B cell (primary cell): ENCODE data around the gene SCRN3.

Source experiments
- EZH2 ChIP-seq: IDR thresholded peaks from 2 replicates; pipeline ENCODE4 v1.6.1; 2012; ENCODE audit warnings: borderline replicate concordance, low read depth, mild to moderate bottlenecking, moderate library complexity, low read length; ENCODE audit not compliant: insufficient read depth, poor library complexity, severe bottlenecking
- TF ChIP-seq, protein P1 (sequence below): fragments of 200-600 bp; IDR thresholded peaks from one replicate; pipeline ENCODE4 v1.8.0; 2022; ENCODE audit warnings: antibody characterized with exemption, mild to moderate bottlenecking

DNA sequence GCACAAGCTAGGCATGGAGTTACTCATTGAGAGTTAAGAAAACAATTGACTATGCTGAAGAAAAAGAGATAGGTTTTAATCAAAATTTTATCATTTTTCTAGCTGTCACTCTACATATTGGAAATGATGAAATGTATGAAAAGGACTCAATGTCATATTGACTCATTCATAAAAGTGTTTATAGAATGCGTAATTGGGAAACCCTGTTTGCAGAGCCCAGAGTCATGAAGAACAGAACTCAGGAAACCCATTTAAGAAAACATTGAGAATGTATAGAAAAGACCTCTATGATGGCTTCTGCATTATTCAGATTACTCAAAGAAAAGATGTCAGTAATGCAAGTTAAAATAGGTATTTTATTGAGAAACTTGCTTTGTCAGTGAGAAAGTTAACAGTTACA, 36.4 kb downstream of the SCRN3 start:
- TF ChIP-seq, protein P1, sequence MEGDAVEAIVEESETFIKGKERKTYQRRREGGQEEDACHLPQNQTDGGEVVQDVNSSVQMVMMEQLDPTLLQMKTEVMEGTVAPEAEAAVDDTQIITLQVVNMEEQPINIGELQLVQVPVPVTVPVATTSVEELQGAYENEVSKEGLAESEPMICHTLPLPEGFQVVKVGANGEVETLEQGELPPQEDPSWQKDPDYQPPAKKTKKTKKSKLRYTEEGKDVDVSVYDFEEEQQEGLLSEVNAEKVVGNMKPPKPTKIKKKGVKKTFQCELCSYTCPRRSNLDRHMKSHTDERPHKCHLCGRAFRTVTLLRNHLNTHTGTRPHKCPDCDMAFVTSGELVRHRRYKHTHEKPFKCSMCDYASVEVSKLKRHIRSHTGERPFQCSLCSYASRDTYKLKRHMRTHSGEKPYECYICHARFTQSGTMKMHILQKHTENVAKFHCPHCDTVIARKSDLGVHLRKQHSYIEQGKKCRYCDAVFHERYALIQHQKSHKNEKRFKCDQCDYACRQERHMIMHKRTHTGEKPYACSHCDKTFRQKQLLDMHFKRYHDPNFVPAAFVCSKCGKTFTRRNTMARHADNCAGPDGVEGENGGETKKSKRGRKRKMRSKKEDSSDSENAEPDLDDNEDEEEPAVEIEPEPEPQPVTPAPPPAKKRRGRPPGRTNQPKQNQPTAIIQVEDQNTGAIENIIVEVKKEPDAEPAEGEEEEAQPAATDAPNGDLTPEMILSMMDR: no peak
- TF ChIP-seq EZH2: no peak
